ENCODE data around the gene CD5L.

The CD5L gene

DNA sequence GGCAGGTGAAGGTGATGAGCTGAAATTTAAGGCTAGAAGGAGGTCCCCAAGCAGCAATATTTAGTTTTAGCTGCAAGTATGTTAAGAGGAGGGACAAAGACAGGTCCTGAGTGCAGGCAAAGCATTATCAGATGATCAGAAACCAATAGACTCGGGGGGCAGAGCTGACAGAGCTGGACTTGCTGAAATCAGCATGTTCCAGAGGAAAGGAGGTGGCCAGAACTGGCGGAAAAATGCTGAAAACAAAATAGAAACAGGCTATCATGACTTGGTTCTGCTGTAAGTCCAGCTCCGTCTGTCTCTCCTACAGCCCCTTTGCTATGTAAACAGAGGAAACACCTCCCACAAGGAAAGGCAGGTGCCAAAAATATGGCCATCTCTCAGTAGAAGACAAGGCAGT, at the start of gene CD5L:
CD5L (minus strand) TSS at position 101 of the 400 bp plus-strand sequence. CDS start 107 bp downstream, outside the sequence.
- DNase-seq: no peak

DNA sequence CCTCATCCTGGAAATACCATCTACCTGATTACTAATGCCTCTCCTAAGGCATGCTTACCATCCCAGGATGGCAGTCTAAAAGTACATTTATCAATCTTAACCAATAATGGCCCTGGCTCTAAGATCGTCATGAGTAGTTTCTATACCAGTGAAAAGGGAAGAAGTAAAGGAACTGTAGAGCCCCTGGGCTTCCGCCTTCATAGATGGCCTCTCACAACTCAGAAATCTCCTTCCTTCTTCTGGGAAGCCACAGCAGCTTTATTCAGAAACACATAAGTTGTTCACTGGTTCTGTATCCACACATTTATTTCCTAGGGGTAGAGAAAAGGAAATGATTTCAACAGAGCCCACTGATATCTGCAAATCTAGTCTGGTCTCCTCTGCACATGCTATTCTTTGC, 41.0 kb upstream of the CD5L start:
- no peak for DNase-seq

DNA sequence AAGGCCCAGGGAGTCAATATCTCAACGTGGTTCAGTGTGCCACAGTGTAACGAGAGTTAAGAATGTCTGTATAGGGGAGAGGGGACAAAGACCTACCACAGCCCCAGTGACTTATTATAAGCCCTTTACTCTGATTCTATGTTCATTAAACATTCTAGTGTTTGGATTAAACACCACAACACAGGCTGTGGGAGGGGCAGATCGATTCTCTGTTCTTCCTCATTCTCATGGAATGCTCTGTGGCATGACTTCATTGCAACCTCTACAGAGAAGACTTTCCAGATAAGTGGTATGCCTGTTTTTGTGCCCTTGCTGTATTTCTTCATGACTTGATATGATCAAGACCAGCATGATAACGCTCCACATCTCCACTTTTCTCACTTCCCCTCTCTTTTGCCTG, 39.0 kb upstream of the CD5L start:
- DNase-seq: no peak

DNA sequence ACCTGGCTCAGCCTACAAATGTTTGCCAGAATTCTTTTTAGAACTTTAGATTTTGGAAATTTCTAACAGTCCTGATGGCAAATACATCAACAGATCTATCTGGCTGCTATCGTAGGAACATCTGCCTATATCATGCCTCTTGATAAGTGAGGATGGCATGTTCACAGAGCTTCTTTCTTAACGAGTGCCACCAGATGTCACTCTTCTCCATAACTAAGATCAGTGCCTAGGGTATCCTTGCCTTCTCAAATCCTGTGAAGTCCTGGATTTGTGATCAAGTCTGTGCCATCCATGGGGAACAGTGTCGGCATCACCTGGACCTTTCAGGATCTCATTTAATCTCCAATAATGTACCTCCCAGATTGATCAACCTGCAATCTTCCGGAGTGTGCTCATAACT, 36.5 kb upstream of the CD5L start:
- no peak for DNase-seq

DNA sequence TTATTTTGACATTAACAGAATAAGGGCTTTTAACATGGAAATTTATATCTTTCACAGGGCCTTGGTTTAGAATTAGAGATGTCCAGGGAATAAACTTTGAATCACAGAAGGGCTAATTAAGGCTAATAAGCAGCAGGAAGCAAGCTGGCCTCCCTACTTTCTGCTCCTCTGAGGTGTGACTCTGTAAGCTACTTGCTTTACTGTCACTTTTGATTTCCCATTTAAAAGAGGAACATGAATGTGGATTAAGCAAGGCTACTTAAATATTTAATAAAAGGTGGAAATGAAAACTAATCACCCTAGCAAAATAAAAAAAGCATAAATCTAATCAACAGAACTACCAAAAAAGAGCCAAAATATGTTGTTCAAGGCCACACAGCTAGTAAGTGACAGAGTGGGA, 28.9 kb upstream of the CD5L start:
- no peak for DNase-seq

DNA sequence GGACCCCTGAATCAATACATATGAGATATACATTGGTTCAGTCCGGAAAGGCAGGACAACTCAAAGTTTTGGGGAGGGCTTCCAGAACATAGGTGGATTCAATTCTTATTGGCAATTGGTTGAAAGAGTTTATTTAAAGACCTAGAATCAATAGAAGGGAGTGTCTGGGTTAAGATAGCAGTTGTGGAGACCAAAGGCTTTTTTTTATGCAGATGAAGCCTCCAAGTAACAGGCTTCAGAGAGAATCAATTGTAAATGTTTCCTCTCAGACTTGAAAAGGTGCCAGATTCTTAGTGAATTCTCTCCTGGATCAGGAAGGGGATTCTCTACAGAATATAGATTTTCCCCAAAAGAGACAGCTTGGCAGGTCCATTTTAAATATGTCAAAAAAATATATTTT, 27.0 kb upstream of the CD5L start:
- no peak for DNase-seq

- DNase-seq: no peak
Measured at GRCh38 chr1:157862114-157863070, 20.8 kb upstream of the CD5L start.

GRCh38 chr1:157856538-157856937, 14.9 kb upstream of the CD5L start:
- DNase-seq: no peak

DNA sequence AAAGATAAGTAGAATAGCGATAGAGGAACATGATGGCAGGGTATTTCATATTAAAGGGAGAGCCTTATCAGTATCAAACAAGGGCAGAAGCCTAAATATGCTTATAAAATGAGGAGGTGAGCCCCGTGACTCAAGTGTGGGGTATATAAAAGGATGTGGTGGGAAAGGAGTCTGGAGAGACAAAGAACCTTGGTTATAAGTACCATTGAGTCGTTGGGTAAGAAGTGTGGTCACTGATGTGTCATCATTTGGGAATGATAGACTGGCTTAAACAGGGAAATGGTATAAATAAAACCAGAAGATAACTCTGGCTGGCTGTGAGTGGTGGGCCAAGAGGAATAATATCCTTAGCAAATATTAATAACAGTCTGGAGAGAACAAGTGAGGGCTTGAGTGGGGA, 10.9 kb upstream of the CD5L start:
- DNase-seq: no peak

GRCh38 chr1:157849229-157849875, 7.7 kb upstream of the CD5L start:
- DNase-seq: no peak

DNA sequence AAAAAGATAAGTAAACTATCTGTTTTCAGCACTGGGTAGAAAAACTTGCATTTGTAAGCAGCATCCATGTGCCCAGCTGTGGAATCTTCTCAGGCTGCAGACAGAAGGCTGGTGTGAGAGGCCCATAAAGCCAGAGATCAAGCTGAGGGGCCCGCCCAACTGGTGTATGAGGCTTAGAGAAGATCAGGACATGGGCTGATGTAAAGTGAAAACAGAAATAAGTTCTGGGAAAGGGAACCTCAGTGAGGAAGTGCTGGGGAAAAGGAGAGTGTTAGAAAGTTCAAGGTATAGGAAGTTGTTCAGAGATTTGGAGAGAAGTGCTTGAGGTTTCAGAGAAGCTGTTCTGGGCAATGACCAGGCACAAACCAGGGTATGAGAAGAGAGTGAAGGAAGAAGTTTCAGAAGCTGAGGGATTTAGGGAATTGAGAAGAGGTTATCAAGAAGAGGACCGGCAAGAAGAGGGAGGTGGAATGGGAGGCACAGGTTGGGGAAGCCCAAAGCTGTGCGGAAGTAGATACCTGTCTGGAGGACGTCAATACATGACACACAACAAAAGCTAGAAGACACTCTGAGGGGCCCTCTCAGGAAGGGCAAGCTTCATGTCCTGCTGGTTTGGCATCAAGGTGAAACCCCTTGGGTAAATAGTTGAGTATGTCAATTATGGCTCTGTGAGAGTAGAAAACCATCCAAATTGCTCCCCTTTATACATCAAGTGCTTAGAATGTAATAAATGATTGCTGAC, 2.7 kb upstream of the CD5L start:
- no peak for DNase-seq

DNA sequence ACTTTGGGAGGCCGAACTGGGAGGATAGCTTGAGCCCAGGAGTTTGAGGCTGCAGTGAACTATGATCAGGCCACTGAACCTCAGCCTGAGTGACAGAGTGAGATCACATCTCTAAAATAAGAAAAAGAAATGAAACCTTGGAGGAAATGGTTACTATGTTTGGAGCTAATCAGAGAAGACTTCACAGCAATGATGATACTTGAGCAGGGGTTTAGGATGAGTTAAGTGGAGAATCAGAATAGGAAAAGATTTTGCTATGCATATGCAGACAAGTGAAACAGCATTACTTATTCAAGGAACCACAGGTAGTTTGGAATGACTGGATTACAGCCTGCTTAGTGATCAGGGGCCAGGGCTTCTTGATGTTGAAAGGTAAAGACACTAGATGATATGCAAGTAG, 1.3 kb upstream of the CD5L start:
- no peak for DNase-seq

DNA sequence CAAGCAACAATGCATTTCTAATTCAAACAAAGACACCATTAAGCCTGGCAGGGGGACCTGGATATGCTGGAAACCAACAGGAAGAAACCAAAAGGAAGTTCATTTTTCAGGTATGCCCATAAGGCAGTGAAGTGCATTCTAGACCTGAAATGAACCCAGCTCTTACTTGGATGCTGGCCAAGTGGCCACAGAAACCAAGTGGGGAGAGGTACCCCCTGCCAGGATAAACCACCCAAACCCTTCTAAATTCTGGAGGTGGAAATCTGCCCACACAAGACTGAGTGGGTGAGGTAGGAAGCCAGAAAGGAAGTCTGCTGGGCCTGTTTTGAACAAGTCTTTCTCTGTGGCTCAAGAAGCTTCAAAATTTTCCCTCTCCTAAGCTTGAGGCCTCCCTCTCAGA, 2.6 kb downstream of the CD5L start:
- no peak for DNase-seq

DNA sequence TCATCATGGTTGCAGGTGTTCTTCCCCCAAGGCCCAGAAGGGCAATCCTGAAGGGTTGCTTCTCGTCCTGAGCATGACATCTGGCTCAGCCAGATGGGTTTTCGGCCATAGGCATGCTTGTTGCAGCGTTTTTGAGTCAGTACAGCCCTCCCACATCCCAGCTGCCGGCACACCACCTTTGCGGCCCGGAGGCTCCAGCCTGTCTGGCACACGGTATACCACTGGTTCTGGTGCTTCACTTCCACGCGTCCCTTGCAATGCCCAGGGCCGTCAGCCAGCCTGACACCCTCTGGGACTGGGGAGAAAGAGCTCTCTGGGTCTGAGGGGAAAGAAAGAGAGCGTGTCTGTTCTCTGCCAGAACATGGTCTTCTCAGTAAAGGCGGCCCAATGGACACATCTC, 7.2 kb downstream of the CD5L start:
- no peak for DNase-seq

DNA sequence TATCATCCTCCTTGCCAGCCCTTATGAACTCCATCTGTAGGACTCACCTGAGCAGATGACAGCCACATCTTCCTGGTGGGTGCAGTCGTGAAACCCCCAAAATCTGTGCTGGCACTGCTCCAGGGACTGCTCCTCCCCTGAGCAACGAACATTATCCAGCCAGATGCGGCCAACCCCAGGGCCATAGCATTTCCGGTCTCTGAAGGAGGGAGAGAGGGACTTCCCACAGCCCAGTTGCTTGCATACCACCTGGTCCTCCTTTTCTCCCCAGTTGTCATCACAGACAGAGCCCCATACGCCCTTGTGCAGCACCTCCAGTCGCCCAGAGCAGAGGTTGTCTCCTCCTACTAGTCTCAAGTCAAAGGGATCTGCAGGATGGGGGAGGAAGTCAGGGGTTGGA, 8.5 kb downstream of the CD5L start:
- no peak for DNase-seq

GRCh38 chr1:157831968-157832626, 9.5 kb downstream of the CD5L start:
- DNase-seq: no peak

- no peak for DNase-seq
Measured at GRCh38 chr1:157830887-157831286, 10.7 kb downstream of the CD5L start.

- no peak for DNase-seq
Measured at GRCh38 chr1:157829711-157830110, 11.9 kb downstream of the CD5L start.

DNA sequence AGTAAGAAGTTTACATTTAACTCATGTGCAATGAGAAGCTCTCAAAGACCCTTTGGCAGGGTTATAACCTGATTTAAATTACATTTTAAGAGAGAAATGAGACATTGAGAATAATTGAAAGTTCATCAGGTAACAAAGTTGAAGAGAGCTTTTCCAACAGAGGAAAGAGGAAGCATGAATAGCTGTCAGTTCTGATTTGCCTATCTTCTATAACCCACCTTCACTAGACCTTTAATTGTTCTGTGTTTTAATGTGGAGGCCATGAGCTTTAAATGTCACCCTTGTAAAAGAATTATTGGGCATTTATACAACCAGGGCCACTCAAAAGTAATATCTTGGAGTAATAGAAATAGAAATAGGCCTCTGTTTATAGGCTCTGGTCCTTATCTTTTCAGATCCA, 12.4 kb downstream of the CD5L start:
- no peak for DNase-seq

- DNase-seq: no peak
Measured at GRCh38 chr1:157820299-157820698, 21.3 kb downstream of the CD5L start.

- no peak for DNase-seq
Measured at GRCh38 chr1:157819896-157820295, 21.7 kb downstream of the CD5L start, which contains the start of gene FCRL1. Gene FCRL1 (minus strand): TSS chr1:157820120. CDS start chr1:157820037, 83 bp downstream.

- DNase-seq: no peak
Measured at GRCh38 chr1:157819215-157819614, 22.4 kb downstream of the CD5L start.

GRCh38 chr1:157813269-157813668, 28.3 kb downstream of the CD5L start:
- DNase-seq: no peak

Data from stimulated activated naive CD4-positive, alpha-beta T cell (primary cell).